HS-5 (cell line): ENCODE data around the gene FAM181B.

Experiments
- DNase-seq: peaks from one replicate; pipeline ENCODE4 v3.0.0-alpha.2; 2012; ENCODE audit warnings: low read depth

FAM181B gene

DNA sequence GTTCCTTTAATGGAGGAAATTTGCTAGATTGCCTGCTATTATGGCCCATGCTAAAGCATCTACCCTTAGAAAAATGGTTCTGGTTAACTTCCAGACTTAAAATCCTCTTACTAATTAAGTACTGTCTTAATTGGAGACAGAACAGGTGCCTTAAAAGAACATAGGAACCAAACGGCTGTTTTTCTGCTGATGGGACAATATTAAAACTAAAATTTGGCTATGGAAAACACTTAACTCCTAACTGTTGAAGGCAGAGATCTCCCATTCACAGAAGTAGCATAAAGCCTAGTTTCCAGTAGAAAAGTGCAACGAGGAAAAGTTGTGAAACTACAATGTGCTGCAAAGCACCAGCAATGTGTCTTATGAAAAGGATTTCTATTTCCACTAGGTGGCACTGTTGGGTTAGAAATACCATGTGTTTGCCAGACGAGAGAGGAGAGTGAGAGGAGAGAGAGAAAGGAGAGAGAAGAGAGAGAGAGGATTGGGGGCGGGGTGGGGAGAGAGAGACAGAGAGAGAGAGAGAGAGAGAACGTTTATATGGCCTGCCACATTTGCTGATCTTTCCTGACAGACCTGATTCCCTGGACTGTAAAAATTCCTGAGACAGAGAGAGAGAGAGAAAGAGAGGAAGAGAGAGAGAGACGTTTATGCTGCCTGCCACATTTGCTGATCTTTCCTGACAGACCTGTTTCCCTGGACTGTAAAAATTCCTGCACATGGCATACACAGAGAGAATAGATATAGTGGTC, 51.5 kb downstream of the FAM181B start:
- peak; percentile 65 for DNase-seq

DNA sequence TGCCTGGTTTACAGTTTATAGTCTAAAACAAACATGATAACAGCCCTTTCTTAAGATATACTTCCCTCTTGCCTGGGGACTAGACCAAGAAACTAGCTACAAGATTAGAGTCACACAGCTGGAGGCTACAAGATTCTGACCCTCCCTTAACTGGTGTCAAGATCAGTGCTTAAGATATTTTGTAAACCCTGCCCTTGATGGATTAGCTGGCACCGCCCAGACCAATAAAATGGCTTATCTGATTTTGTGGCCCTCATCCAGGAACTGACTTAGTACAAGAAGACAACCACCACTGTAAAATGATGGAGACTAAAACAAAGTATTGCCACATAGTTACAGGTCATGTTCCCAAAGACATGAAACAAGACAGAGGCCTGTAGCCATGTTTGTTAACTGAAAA, 53.4 kb downstream of the FAM181B start:
- no peak for DNase-seq
